Measurements from ENCODE around the gene S100A9.

DNA sequence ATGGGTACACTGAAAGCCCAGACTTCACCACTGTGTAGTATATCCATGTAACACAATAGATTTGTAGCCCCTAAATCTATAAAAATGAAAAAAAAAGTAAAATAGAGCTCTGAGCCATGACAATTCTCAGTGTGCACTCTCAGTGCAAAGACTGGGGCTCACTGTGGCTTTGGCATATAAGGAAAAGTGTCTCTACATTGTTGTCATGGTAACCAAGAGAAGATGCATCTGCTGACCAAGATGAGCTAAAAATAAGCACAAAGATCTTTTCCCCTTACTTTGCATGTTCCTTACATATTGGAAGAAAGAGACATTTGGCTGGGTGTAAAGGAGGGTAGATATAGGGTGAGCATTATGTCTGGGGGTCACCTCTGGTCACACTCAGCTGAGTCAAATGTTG lies 21.0 kb upstream of the S100A9 start:
- TF ChIP-seq, protein P1, sequence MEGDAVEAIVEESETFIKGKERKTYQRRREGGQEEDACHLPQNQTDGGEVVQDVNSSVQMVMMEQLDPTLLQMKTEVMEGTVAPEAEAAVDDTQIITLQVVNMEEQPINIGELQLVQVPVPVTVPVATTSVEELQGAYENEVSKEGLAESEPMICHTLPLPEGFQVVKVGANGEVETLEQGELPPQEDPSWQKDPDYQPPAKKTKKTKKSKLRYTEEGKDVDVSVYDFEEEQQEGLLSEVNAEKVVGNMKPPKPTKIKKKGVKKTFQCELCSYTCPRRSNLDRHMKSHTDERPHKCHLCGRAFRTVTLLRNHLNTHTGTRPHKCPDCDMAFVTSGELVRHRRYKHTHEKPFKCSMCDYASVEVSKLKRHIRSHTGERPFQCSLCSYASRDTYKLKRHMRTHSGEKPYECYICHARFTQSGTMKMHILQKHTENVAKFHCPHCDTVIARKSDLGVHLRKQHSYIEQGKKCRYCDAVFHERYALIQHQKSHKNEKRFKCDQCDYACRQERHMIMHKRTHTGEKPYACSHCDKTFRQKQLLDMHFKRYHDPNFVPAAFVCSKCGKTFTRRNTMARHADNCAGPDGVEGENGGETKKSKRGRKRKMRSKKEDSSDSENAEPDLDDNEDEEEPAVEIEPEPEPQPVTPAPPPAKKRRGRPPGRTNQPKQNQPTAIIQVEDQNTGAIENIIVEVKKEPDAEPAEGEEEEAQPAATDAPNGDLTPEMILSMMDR (IDR thresholded peaks at IDR 0.05): no peak
- no peak for TF ChIP-seq POLR2A (IDR thresholded peaks at IDR 0.05)
